K562 (cell line): Measurements from ENCODE around the gene VSIG2. TPM values are rescaled to one million over a fixed set of nuclear protein-coding genes. Genes with fewer than 3 reads are reported as not detected.

Experiments used
- ATAC-seq: fragments of 200-7000 bp; cut with Tn5 transposase; 3 replicates; pipeline ENCODE4 v1.9.1; 2020; ENCODE audit warnings: moderate library complexity
- BruUV-seq: library from RNA; stranded (reverse); fragments of 400-500 nt; replicated peaks from 2 replicates; lab custom pipeline; 2021; lab: Mats Ljungman, UMichigan
- CTCF ChIA-PET: fragments of 300-600 bp; formaldehyde crosslinking; extraction: SDS; loops from one replicate; lab custom pipeline; 2021; ENCODE audit warnings: low intra/inter-chr PET ratio; lab: Yijun Ruan, JAX
- POLR2A ChIA-PET: fragments of 300-600, 350-650 bp; sonication (Branson Sonifier 250); formaldehyde crosslinking; extraction: SDS; loops from one replicate; lab custom pipeline; 2021; ENCODE audit warnings: antibody characterized with exemption, inconsistent platforms; lab: Yijun Ruan, JAX
- DNase-seq, 4 experiments: peaks; one replicate each; pipeline versions ENCODE4 v3.0.0 to v3.0.0-alpha.2; 2011 to 2018; ENCODE audit warnings: low spot score in 3 of 4, mixed read lengths in 3 of 4; ENCODE audit errors: extremely low read depth in 1 of 4
- FAIRE-seq: peaks from 2 replicates; lab custom pipeline; 2011; peaks lifted over from hg19 to GRCh38; lab: Jason Lieb, UNC
- H2AFZ ChIP-seq: 2 replicates; pipeline ENCODE4 v1.6.0; 2011; ENCODE audit warnings: low read depth, low read length, control low read depth, inconsistent platforms
- H3K27ac ChIP-seq: fragments of 200-600 bp; 3 replicates; pipeline ENCODE4 v1.8.0; 2011; ENCODE audit warnings: low read depth, mild to moderate bottlenecking, control low read depth, inconsistent platforms, low read length, moderate library complexity, mixed read lengths; ENCODE audit errors: extremely low read depth
- H3K27me3 ChIP-seq, 2 experiments: fragments of 300-600 bp in 1 of 2; 2 replicates in 1 of 2; 3 replicates in 1 of 2; pipeline versions ENCODE4 v1.6.0 to v1.8.0; 2011; ENCODE audit warnings: inconsistent platforms in 2 of 2, low read length in 2 of 2, mild to moderate bottlenecking in 1 of 2, mixed read lengths in 1 of 2, moderate library complexity in 1 of 2; ENCODE audit not compliant: control insufficient read depth in 2 of 2, insufficient read depth in 2 of 2
- H3K36me3 ChIP-seq: fragments of 300-600 bp; 3 replicates; pipeline ENCODE4 v1.8.0; 2011; ENCODE audit warnings: mild to moderate bottlenecking, low read length, inconsistent platforms; ENCODE audit not compliant: control insufficient read depth, insufficient read depth
- H3K4me1 ChIP-seq, 2 experiments: fragments of 200-600 bp in 1 of 2; replicated peaks in 1 of 2; 2 replicates in 1 of 2; 3 replicates in 1 of 2; pipeline versions ENCODE4 v1.5.1 to v1.8.0; 2011; ENCODE audit warnings: inconsistent platforms in 2 of 2, low read length in 2 of 2, mild to moderate bottlenecking in 1 of 2, mixed read lengths in 1 of 2, moderate library complexity in 1 of 2; ENCODE audit not compliant: control insufficient read depth in 2 of 2, insufficient read depth in 2 of 2
- H3K4me2 ChIP-seq: 2 replicates; pipeline ENCODE4 v1.6.1; 2011; ENCODE audit warnings: low read length, control low read depth, inconsistent platforms, mixed read lengths; ENCODE audit not compliant: insufficient read depth
- H3K4me3 ChIP-seq: fragments of 200-600 bp; sonication (generic), shearing (Covaris generic); 2 replicates; pipeline ENCODE4 v1.5.1; 2016; ENCODE audit warnings: control low read depth, inconsistent platforms
- H3K79me2 ChIP-seq: fragments of 200-600 bp; 3 replicates; pipeline ENCODE4 v1.8.0; 2011; ENCODE audit warnings: low read length, inconsistent platforms; ENCODE audit not compliant: control insufficient read depth, insufficient read depth
- H3K9ac ChIP-seq, 2 experiments: 2 replicates each; pipeline versions ENCODE4 v1.6.0 to v1.6.1; 2011; ENCODE audit warnings: low read depth in 2 of 2, low read length in 2 of 2, control low read depth in 1 of 2, inconsistent platforms in 1 of 2, mild to moderate bottlenecking in 1 of 2, mixed read lengths in 1 of 2; ENCODE audit not compliant: insufficient read depth in 1 of 2
- H3K9me1 ChIP-seq: one replicate; pipeline ENCODE4 v1.6.0; 2011; ENCODE audit warnings: inconsistent platforms, mild to moderate bottlenecking, low read length, moderate library complexity; ENCODE audit not compliant: control insufficient read depth, insufficient read depth
- H3K9me3 ChIP-seq: replicated peaks from 2 replicates; pipeline ENCODE4 v1.5.1; 2011; ENCODE audit warnings: low read depth, low read length, inconsistent platforms; ENCODE audit not compliant: control insufficient read depth, insufficient read depth
- H4K20me1 ChIP-seq: replicated peaks from 2 replicates; pipeline ENCODE4 v1.6.1; 2011; ENCODE audit warnings: low read length, inconsistent platforms, mixed read lengths; ENCODE audit not compliant: control insufficient read depth, insufficient read depth
- BRCA1 ChIP-seq, 2 experiments: fragments of 450-650 bp in 1 of 2; sonication (generic) in 1 of 2; formaldehyde crosslinking in 1 of 2; IDR thresholded peaks; 2 replicates each; pipeline versions ENCODE4 v1.5.0 to v1.6.1; 2017 to 2020; ENCODE audit warnings: mild to moderate bottlenecking in 1 of 2, missing genetic modification reagents in 1 of 2
- BRF2 ChIP-seq: IDR thresholded peaks from 3 replicates; pipeline ENCODE4 v1.6.1; 2011; ENCODE audit warnings: borderline replicate concordance, mild to moderate bottlenecking; ENCODE audit not compliant: insufficient read length, insufficient read depth
- CBX2 ChIP-seq: fragments of 200-600 bp; sonication (generic); IDR thresholded peaks from one replicate; pipeline ENCODE4 v1.6.1; 2012; ENCODE audit warnings: mild to moderate bottlenecking, low read length, inconsistent platforms; ENCODE audit not compliant: insufficient read depth, poor library complexity, severe bottlenecking
- CTCF ChIP-seq, 3 experiments: IDR thresholded peaks in 2 of 3; conservative IDR thresholded peaks in 1 of 3; 2 replicates each; pipeline ENCODE4 v1.5.1; 2011 to 2012; ENCODE audit warnings: low read length in 3 of 3, mild to moderate bottlenecking in 3 of 3, control low read depth in 2 of 3, improper control_type of control experiment in 1 of 3, inconsistent platforms in 1 of 3, low read depth in 1 of 3, mixed read lengths in 1 of 3, moderate library complexity in 1 of 3; ENCODE audit not compliant: insufficient read depth in 2 of 3
- ESRRA ChIP-seq: fragments of 450-650 bp; IDR thresholded peaks from 2 replicates; pipeline ENCODE4 v1.6.1; 2014; ENCODE audit warnings: low read depth, mild to moderate bottlenecking, moderate library complexity, borderline replicate concordance
- ETS2 ChIP-seq: IDR thresholded peaks from 2 replicates; pipeline ENCODE4 v1.6.1; 2016; ENCODE audit warnings: borderline replicate concordance, missing genetic modification characterization, mild to moderate bottlenecking, moderate library complexity, missing compliant biosample characterization; ENCODE audit not compliant: poor library complexity, severe bottlenecking
- HLTF ChIP-seq: fragments of 450-650 bp; IDR thresholded peaks from 2 replicates; pipeline ENCODE4 v1.6.1; 2016
- L3MBTL2 ChIP-seq: fragments of 450-650 bp; IDR thresholded peaks from 2 replicates; pipeline ENCODE4 v1.6.1; 2016; ENCODE audit warnings: mild to moderate bottlenecking, moderate library complexity
- MECOM ChIP-seq: fragments of 250-450 bp; sonication (Bioruptor Pico); IDR thresholded peaks from 2 replicates; pipeline ENCODE4 v1.8.0; 2022; ENCODE audit warnings: inconsistent platforms
- NFATC3 ChIP-seq: fragments of 450-650 bp; IDR thresholded peaks from 2 replicates; pipeline ENCODE4 v1.6.1; 2017; ENCODE audit warnings: mild to moderate bottlenecking
- POLR2B ChIP-seq: fragments of 450-650 bp; IDR thresholded peaks from 2 replicates; pipeline ENCODE4 v1.6.1; 2018; ENCODE audit warnings: low read depth; ENCODE audit not compliant: partially characterized antibody
- RNF219 ChIP-seq: fragments of 250-450 bp; sonication (Bioruptor Pico); IDR thresholded peaks from 2 replicates; pipeline ENCODE4 v1.5.0; 2022; ENCODE audit warnings: mild to moderate bottlenecking
- SMARCC2 ChIP-seq: fragments of 450-650 bp; IDR thresholded peaks from 2 replicates; pipeline ENCODE4 v1.6.1; 2017; ENCODE audit warnings: antibody characterized with exemption, moderate library complexity, mild to moderate bottlenecking, low read depth
- TCF3 ChIP-seq: sonication (generic); formaldehyde crosslinking; IDR thresholded peaks from 2 replicates; pipeline ENCODE4 v1.4.0; 2020; ENCODE audit warnings: mild to moderate bottlenecking, missing genetic modification reagents
- ZFP1 ChIP-seq: fragments of 450-650 bp; formaldehyde crosslinking; IDR thresholded peaks from 2 replicates; pipeline ENCODE4 v1.4.0; 2020; ENCODE audit warnings: mild to moderate bottlenecking, mixed read lengths
- ZFP36 ChIP-seq: fragments of 150-350 bp; IDR thresholded peaks from 2 replicates; pipeline ENCODE4 v1.6.1; 2018; ENCODE audit warnings: low read length, low read depth; ENCODE audit not compliant: partially characterized antibody
- ZNF253 ChIP-seq: fragments of 250-450 bp; sonication (Bioruptor Pico); conservative IDR thresholded peaks from 2 replicates; pipeline ENCODE4 v1.6.1; 2021; ENCODE audit warnings: mild to moderate bottlenecking
- ZNF668 ChIP-seq: fragments of 250-450 bp; sonication (Bioruptor Pico); IDR thresholded peaks from 2 replicates; pipeline ENCODE4 v1.8.0; 2022; ENCODE audit warnings: mild to moderate bottlenecking, inconsistent platforms
- in situ Hi-C: fragments of 300-500 bp; cut with MboI; formaldehyde crosslinking; loops from 4 replicates; pipeline ENCODE4 v1.15.0; 2018; ENCODE audit warnings: inconsistent platforms, mixed read lengths
- intact Hi-C: fragments of 100-400 bp; cut with micrococcal nuclease; formaldehyde crosslinking; loops from 2 replicates; pipeline ENCODE4 v1.14.2; 2022
- polyA plus RNA-seq, 8 experiments: library from polyadenylated mRNA; depleted of rRNA in 4 of 8; stranded (reverse) in 5 of 8; unstranded in 3 of 8; fragments of >200 nt; fragmentation: Nextera tagmentation in 2 of 8; fragmentation: Illumina TruSeq in 1 of 8; extraction: Ambion mirVana in 2 of 8; extraction: Trizol in 1 of 8; gene quantifications; 2 replicates each; pipeline versions ENCODE4 v1.2.1 to v1.2.3, GENCODE V29; 2011 to 2014; ENCODE audit warnings: inconsistent platforms in 1 of 8, missing spikeins in 1 of 8
- total RNA-seq, 7 experiments: library from RNA; depleted of rRNA in 6 of 7; stranded (reverse); fragments of >200 nt in 6 of 7; fragmentation: Illumina TruSeq in 2 of 7; extraction: Trizol in 2 of 7; gene quantifications; 2 replicates each; pipeline versions ENCODE4 v1.2.1 to v1.2.3, GENCODE V29; 2011 to 2021; ENCODE audit warnings: low replicate concordance in 1 of 7

The VSIG2 gene
- total and polyA plus RNA-seq, 9 of the 15 experiments (the other 6 are each of a cell fraction or from before 2014, with no cell fraction given): not detected

- FAIRE-seq (no peak), ATAC-seq (no peak), DNase-seq (no peak)
- in situ Hi-C loops (no loop called here), intact Hi-C loops (no loop called here)
- peaks cover 12% of the 10 kb centered on the region for H3K79me2 ChIP-seq
- POLR2A ChIA-PET: no interaction called here
- no peak overlapping the region for H3K4me3 ChIP-seq
- no peaks in the 10 kb centered on the region for H3K27me3 ChIP-seq
- CTCF ChIA-PET: no interaction called here
- H3K9me3 ChIP-seq: no peaks in the 10 kb centered on the region
- no peak for TF ChIP-seq ETS2 (tag)
- no peak for TF ChIP-seq POLR2B
- no peak for TF ChIP-seq ZFP1 (CRISPR knock-in tag)
- no peak for TF ChIP-seq SMARCC2
- TF ChIP-seq ZNF668 (CRISPR knock-in tag): no peak
- no peak for TF ChIP-seq TCF3 (CRISPR knock-in tag)
- no peak for TF ChIP-seq ZNF253 (CRISPR knock-in tag)
- TF ChIP-seq ZFP36: no peak
- TF ChIP-seq HLTF: no peak
- TF ChIP-seq CTCF (IDR thresholded peaks at IDR 0.05 in 2 of 3, conservative IDR thresholded peaks at IDR 0.05 in 1 of 3; ENCODE audit: insufficient read depth in 2 of 3, low read depth in 1 of 3, low read length in 3 of 3): no peak
- no peak for TF ChIP-seq BRF2
- no peak for TF ChIP-seq L3MBTL2
- no peak for TF ChIP-seq NFATC3
- TF ChIP-seq RNF219 (CRISPR knock-in tag): no peak
- TF ChIP-seq BRCA1 (IDR thresholded peaks at IDR 0.05): no peak
- no peak for TF ChIP-seq BRCA1 (CRISPR knock-in tag; IDR thresholded peaks at IDR 0.05)
- no peak for TF ChIP-seq CBX2
- TF ChIP-seq MECOM (CRISPR knock-in tag): no peak
- no peak for TF ChIP-seq ESRRA
- no peaks in the 10 kb centered on the region for H3K4me1 ChIP-seq
- H3K36me3 ChIP-seq: no peaks in the 10 kb centered on the region; the same call in 2 of the 3 replicates
- no TSS peak for BruUV-seq
- no peaks in the 10 kb centered on the region for H3K9me1 ChIP-seq
- H3K27ac ChIP-seq: no peak overlapping the region
- no peaks in the 10 kb centered on the region for H4K20me1 ChIP-seq
- no peak overlapping the region for H2AFZ ChIP-seq
- H3K9ac ChIP-seq: no peak overlapping the region
- H3K4me2 ChIP-seq: no peak overlapping the region
Measured at GRCh38 chr11:124788521-124788920, 36.5 kb upstream of the VSIG2 start.
